Dermis blood vessel endothelial cell (primary cell): ENCODE measurements around the gene PRKD1. TPM values are rescaled to one million over a fixed set of nuclear protein-coding genes. Genes with fewer than 3 reads are reported as not detected.

Experiments
- DNase-seq: peaks from one replicate; pipeline ENCODE4 v3.0.0; 2010
- total RNA-seq: library from RNA; depleted of rRNA; stranded (reverse); fragments of >200 nt; gene quantifications from 2 replicates; pipeline ENCODE4 v1.2.3, GENCODE V29; 2014

Gene PRKD1
- total RNA-seq, 1 donor from 2014 or later, result 16.5 TPM

DNA sequence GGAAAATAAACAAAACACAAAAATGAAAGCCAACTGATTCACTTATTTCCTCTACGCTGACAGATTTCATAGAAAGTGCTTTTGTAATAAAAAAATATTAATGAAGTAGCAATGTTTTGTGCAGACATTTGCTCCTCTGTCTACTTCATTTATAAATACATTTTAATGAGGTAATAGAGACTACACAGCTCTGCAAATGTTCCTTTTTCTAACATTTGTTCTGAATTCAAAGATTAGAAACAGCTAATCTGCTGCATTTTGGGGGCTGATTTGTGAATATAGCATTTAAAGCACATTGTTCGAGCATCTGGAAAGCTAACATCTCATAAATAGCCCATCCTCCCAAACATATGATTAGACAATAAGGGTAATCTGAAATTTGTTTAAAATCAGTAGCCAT lies 97.8 kb downstream of the PRKD1 start:
- DNase-seq, result no peak

DNA sequence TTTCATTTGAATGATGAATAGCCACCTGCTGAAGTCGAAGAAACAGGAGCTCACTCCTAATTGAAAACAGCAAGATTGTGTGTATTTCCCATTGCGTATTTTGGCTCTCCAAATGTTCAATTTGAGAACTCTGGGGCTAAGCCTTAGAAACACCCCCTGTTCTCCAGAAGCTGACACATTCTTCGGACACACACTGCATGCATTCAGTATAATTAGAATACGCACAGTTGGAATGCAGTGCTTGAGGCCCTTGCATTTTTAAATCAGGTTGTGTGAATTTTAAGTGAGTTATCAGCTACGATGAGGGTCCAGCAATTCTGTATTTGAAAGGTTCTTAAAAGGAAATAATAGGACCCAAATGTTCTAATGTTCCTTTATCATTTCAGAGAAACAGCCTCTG lies 103.8 kb downstream of the PRKD1 start:
- no peak for DNase-seq

DNA sequence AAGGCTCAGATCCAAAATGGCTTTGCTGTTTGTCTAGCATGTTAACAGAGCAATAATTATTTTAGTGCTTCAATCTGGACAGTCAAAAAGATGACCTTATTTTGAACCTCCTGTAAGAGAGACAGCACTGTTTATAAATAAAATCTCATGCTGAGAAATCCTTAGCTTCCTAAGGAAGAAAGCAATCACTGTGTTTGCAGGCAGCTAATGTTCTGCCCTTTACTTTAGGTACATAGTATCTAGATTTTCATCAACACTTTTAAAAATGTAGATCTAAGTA lies 105.3 kb downstream of the PRKD1 start:
- DNase-seq, result no peak

DNA sequence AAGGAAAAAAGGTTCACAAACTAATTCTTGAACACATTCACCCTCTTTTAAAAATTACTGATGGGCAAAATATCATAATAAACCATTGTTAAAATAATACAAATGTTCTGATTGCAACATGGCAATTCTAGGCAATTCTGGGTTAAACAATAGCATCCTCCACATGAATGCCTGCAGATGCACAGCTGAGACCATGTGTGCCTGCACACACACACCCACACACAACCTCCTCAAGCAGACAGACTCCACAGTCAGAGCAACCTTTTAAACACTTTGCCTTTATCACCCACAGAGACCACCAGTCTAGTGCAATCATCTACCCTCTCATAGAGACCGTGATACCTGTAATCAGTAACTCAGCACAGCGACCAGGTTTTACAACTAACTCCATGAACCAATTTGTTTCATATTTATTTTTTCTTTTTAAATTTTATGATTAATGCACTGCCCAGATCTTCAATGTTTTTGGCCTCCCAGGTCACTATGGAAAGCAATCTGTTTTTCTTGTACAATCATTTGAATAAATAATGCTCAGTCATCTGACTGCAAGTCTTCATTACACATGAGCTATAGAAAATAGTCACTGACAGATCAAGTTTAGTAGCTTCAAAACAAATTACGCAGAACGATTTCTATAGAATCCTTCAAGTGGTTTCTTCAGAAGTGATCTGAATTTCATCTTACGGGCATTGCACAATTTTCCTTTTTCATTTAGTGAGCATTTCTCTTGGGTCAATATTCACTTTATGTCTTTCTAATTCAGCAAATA lies 105.8 kb downstream of the PRKD1 start:
- DNase-seq, result no peak

DNA sequence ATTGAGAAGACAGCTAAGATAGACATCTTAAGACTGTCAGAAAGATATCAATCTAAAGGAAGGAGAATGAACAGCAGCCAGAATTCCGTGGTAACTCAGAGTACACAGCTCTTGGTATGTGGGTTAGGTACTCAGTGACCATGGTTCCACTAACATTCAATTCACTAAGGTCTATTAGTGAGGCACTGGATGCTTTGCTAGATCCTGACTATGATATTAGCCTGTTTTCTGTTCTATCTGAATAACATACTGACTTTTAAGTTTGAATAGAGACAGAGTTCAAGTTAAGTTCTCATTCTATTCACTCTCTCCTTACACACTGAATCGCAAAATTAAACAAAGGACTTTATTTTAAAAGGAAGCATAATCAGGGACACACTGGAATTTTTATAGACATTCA lies 106.4 kb downstream of the PRKD1 start:
- DNase-seq, result no peak

DNA sequence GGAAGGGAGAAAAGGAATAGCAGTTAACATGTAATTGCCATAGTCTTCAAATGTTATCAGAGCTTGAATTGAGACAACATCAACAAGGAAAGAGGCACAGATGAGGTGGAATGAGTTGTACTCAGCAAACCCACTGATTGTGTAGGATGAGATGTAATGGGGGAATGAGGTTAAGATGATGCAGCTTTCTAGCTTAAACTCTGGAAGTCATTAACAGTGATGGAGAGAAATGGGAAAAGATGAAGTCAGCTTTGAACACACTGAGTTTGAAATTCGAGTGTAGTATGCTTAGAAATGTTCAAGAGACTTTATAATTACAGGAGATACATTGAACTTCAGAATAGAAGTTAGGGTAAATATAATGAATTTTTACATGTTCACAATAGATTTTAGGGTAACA lies 106.9 kb downstream of the PRKD1 start:
- no peak for DNase-seq

DNA sequence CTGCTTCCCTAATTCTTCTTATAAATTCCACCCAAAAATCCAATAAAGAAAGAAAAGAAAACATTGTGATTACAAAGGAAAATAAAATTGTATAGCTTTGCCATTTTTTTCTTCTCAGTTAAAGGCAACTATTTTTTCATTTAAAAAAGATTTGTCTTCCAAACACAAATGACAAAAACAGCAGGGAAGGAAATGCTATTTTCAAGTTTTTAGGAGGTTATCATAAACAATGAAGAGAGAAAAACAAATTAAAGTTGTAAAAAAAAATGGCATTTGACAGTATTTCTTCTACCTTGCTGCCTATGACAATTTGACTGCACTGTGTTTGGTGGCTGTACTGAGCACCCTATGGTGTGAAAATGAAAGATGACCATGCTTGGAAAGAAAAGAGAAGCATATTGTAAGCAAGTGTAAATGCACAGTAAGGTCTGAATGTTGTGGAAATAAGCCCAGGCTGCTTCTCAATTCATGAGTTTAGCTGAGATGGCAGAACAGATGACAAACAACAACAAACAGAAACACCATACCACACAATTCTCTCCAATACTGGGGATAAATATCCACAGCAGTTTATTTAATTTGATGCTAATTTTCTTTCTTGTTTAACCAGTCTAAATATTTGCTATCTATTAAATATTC lies 109.8 kb downstream of the PRKD1 start:
- DNase-seq, result no peak

DNA sequence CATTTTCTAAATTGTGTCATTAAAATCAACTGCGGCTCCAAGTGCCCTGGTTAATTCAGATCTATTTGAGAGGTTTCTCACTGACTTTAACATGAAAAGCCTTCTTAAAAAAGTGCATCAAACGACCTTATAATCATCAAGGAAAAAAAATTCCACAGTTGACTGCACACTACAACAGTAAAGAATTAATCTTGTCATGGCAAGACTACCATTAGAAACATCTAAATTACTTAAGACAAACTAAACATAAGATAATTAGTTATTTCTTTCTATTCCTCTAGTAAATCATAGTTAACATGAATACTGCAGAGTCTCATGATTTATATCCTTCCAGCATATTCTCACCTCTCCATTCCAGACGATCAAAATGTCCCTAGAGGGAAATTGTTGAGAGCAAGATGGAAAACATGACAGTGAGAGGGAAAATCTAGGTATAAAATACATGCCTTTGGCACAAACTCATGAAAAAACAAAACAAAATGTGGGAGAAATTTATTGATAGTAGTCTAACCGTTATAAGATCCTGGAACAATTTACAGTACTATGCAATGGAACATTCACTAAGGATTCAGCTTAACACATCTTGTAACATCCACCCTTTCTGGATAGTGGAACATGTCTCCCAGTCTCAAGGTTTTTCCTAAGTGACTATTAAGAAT lies 112.5 kb downstream of the PRKD1 start:
- no peak for DNase-seq

DNA sequence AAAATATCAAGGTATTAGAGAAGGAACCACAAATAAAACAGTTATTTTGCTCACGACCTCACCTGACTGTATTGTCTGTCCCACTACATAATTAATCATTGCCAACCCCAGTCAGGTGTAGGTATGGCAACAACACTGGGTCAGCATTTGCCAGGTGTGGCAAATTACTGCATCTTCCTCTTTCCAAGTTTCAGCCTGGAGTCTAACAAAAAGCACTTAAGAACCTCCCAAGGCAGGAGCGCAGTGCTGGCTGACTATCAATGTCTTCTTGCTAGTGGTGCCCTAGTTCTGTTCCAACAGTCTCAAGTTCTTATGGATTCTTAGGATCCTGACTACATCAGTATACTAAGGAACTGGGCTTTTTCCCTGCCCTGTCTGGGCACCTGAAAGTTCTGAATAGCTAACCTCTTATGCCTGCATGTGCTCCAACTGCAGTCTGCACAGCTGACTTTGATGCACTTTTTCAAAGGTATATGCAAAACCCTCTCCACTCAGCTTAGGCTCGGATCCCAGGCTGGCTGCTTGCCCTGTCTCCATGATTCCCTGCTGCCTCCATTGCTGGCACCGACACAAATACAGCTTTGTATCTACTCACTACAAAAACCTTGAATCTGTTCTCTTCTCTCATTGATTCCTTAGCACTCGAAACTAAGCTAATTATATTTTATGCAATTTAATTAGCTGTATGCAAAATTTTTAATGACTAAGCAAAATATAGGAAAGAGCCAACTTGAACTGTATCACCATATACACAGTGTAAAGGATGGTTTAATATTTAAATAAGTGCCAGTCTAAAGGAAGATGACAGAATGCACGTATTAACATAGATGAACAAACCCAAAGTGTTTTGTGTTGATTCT lies 113.3 kb downstream of the PRKD1 start:
- DNase-seq, result no peak

DNA sequence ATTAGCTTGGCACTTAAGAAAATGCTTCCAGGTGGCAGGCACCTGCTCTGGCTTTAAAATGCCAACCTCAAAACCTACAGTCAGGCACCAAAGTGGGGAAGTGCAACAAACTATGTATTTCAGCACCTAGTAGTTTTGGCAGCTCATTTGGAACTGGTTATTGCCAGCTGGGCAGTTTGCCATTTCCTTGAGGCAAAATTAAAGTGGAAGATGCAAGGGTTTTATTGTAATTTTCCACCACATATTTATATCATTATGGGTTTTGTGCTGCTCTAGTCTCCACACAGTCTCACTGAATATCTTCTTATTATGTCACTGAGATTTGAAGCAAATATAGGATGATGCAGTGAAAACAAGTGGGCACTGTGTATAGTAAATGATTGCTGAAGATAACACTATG lies 117.0 kb downstream of the PRKD1 start:
- DNase-seq, result peak; percentile 7

DNA sequence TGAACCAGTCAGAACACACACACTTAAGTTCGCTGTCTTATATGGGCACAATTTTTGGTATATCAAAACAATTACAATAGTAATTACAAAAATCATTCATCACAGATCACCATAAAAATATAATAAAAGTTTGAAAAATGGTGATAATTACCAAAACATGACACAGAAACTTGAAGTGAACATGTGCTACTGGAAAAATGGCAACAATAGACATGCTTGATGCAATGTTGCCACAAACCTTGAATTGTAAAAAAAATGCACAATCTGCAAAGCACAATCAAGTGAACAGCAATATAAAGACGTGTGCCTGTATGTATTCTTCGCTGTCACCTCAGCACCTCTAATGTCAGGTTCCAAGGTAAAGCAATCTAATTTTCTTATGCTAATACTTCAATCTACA lies 117.6 kb downstream of the PRKD1 start:
- no peak for DNase-seq

DNA sequence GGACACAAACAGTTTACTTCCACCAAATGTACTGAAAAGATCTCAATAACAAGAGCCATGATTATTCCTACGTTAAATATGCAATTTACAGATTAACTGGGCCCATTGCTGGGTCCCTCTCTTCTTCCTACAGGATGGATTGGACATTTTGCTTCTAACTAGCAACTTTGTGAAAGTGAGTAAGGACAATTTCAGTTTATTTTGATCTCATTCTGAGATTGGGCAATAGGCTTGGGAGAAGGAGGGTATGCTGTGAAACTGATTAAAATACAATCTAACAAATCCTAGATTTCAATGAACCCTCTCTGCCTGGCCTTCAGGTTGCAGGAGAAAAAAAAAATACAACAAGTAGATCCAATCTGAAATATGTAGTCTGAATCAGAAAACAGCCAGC lies 121.5 kb downstream of the PRKD1 start:
- DNase-seq, result no peak

DNA sequence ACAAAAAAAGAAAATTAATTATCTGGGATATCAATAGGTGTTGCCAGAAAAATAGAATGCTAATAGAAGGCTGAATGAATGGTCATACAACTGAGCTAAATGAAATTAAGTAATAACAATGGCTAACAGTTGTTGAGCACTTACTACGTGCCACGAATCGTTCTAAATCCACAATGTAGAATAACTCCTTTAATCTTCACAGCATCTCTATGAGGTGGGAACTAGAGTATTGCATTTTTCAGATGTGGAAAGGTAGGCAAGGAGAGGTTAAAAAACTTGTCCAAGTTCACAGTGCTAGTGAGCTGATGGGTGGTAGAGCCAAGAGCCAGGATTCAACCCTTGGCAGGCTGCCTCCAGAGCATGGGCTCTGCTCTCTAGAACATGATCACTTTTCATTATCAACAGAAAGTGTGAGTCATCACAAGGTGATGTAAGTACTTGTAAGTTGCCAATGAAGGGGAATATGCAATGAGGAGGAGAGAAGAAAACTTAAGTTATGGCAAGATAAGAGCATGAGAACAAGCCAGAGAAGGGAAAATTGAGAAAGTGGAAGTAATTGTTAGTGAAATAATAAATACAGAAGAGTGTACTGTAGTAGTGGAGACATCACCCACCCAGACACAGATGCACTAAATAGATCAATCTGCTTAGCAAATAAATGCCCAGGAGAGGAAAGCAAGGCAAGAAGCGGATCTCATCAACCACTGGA lies 122.1 kb downstream of the PRKD1 start:
- DNase-seq, result peak; percentile 68

DNA sequence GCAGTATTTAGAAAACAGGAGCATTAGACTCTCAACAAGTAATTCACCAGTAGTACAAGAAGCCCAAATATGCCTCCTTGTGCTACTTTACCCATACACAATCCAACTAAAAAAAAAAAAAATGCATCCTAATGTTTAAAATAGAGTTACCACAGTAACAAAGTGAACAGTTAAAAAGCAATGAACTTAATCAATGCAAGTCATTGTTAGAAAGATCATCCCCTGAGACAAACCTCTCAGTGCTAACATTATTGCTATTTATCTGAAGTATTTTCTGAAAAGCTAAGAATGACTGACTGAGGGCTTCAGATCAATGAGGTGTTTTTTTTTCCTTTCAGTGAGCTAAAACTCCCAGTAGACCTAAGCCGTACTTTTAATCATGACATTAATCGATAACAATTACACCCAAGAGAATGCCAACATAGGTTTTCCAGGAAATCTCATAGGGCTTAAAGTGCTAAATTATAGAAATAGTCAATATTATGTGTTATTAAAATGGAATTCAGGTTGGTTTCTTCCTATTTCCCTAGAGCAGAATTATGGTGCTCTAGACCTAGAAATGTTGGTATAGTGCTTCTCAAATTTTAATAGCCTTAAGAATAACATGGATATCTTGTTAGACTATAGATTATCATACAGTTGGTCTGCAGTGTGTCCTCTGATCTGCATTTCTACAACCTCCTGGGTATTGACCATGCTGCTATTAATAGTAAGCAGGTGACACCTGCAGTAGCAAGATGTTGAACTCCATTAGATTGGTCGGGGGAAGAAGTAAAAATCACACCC lies 123.0 kb downstream of the PRKD1 start:
- no peak for DNase-seq

DNA sequence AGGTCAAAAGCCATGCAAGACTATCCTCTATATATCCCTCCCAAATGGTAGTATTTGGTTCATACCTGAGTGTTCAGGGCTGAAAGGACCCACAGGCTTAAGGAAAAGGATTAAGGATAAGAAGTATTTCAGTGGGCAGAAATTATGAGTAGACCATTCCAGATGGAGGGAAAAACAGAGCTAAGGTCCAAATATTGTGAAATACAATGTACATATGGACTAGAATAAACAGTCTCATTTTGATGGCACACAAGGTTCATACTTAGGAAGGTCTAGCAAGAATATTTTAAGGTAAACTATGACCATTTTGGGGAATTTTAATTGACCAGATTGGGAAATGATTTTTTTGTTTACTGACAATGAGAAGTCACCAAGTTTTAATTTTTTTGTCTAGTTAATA lies 124.6 kb downstream of the PRKD1 start:
- DNase-seq, result no peak

DNA sequence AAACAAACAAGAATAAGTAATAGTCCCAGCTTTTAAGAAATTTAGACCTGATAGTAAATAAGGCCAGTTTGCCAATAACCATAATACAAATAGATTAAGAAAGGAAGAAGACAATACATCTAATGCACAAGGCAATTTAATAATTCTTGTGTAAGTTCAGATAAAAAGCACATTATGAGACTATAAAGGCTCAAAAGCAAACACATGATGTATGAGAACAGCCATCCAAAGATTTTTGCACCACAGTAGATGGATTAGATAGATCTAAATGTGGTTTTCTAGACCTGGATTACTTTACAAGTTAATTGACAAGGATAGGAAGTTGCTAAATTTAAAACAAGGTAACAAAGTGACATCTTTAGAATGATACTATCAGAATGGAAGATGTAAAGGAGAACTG lies 125.4 kb downstream of the PRKD1 start:
- DNase-seq, result no peak

DNA sequence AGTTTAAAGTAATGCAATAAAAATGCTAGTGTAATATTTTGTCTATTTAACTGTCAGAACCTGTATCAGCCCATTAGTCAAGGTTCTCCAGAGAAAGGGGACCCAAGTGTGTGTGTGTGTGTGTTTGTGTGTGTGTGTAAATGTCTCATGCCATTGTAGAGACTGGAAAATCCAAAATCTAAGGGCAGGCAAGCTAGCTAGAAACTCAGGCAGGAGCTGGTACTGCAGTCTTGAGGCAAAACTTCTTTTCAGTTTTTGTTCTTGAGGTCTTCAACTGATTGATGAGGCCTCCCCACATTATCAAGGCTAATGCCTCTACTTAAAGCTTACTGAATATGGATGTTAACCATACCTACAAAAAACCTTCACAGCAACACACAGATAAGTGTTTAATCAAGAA lies 126.7 kb downstream of the PRKD1 start:
- no peak for DNase-seq

DNA sequence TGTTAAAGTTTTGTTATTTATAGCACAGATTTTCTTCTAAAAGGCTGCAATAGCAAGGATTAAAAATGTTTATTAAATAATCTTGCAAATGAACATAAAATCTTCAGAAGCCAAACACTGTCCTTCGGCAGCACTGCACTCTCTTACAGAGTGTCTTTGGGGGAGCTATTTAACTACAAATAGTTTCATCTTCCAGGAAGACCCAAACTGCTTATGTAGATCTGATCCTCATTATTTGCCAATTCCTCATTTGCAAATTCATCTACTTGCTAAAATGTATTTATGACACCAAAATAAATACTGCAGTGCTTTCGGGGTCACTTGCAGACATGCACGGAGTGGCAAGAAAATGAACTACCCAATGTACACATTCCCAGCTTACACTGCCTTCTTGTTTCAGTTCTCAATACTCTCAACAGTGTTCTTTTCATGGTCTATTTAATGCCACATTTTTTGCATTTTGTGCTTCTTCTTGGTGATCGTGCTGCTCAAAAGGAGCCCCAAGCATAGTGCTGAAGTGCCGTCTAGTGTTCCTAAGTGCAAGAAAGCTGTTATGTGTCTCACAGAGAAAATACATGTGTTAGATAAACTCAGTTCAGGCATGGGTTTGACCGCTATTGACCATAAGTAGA lies 128.1 kb downstream of the PRKD1 start:
- DNase-seq, result no peak

DNA sequence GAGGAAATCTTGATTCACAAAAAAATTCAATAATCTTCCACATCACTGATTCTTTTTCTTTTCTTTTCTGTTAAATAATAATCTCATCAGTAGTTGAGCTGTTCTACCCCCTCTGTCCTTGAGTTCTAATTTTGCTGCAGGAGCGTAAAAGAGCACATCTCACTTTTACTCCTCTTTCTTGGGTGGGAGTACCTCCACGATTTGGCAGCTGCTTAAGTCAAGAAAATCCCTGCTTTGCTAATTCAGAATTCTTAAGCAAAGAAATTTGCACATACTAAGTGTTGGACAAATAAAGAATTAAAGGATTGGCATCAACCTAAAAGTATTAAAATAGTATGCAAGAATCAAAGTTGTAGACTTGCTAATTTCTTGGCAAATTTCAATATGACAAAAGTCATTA lies 128.8 kb downstream of the PRKD1 start:
- DNase-seq, result no peak

DNA sequence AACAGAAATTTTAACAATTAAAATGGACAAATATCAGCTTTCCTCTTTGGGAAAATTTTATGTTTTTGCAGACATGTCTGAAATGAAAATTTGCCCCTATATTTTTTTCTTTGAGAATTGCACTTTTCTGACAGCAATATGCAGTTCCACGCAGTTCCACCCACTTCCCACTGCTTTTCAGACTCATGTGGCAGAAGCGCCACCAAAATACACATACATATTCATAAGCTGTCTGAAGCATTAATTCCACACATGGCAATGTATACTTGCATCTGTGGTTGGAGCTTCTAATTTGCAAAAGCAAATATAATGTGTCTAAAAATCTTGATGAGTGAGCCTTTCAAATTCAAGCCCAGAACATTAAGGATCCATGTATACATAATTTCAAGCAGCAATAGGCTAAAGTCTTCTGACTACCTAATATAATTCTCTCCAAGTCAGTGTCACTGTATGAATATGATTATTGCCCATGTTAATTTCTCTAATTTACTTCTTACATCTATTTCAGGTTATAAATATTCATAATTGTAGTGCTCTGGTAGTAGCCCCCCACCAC lies 129.5 kb downstream of the PRKD1 start:
- no peak for DNase-seq

DNA sequence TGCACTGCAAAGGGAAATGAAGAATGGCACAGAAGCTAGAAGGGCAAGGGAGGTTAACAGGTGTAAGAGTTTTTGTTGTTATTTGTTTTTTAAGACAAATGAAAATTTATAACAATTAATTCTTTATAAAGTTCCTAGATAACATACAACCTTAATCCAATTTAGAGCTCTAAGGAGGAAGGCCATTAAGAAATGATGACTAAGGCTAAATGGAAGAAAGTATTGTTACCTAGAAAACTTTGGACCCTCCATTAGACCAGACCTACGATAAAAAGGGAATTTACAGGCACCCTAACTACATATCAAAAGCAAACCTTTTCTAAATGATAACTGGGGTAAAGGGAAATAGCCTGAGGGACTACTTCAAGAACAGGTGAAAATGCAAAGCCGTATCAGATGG lies 130.8 kb downstream of the PRKD1 start:
- DNase-seq, result no peak
